Measurements from ENCODE around the gene ARL5A.

DNA sequence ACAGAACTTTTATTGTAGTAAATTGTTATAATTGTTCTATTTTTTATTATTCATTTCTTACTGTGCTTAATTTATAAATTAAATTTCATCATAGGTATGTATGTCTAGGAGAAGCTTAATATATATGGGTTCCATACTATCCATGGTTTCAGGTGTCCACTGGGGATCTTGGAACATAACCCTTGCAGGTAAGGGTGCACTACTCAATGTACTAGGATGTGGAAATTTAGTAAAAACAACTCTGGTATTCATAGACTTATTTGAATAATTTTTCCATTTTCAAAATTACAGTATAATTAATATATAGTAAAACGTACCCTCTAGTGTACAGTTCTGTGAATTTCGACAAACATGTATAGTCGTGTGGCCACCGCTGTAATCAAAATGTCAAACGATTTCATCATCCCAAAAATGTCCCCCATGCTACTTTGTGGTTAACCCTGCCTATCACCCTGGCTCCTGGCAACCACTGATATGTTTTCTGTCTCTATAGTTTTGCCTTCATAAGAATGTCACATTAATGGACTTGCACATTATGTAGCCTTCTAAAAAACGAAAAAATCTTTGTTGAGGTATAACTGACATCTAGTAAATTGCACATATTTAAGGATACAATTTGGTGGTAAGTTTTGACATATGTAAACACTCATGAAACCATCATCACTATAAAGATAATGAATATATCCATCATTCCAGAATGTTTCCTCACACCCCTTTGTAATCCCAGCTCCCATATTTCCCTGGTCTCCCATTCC, 45.7 kb downstream of the ARL5A start:
- TF ChIP-seq, protein P1, sequence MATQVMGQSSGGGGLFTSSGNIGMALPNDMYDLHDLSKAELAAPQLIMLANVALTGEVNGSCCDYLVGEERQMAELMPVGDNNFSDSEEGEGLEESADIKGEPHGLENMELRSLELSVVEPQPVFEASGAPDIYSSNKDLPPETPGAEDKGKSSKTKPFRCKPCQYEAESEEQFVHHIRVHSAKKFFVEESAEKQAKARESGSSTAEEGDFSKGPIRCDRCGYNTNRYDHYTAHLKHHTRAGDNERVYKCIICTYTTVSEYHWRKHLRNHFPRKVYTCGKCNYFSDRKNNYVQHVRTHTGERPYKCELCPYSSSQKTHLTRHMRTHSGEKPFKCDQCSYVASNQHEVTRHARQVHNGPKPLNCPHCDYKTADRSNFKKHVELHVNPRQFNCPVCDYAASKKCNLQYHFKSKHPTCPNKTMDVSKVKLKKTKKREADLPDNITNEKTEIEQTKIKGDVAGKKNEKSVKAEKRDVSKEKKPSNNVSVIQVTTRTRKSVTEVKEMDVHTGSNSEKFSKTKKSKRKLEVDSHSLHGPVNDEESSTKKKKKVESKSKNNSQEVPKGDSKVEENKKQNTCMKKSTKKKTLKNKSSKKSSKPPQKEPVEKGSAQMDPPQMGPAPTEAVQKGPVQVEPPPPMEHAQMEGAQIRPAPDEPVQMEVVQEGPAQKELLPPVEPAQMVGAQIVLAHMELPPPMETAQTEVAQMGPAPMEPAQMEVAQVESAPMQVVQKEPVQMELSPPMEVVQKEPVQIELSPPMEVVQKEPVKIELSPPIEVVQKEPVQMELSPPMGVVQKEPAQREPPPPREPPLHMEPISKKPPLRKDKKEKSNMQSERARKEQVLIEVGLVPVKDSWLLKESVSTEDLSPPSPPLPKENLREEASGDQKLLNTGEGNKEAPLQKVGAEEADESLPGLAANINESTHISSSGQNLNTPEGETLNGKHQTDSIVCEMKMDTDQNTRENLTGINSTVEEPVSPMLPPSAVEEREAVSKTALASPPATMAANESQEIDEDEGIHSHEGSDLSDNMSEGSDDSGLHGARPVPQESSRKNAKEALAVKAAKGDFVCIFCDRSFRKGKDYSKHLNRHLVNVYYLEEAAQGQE (IDR thresholded peaks at IDR 0.05; ENCODE audit: insufficient read depth in 1 of 2, low read depth in 2 of 2, low read length in 2 of 2) = no peak
- TF ChIP-seq TAF1 (IDR thresholded peaks at IDR 0.05; ENCODE audit: borderline replicate concordance, insufficient read depth, low read length) (no peak), POLR2AphosphoS5 (IDR thresholded peaks at IDR 0.05; ENCODE audit: low read depth, low read length) (no peak), SIN3A (IDR thresholded peaks at IDR 0.05; ENCODE audit: borderline replicate concordance, insufficient read depth, low read length) (no peak), FOXP2 (optimal IDR thresholded peaks at IDR 0.05; ENCODE audit: borderline replicate concordance, extremely low read depth, extremely low read length, insufficient read depth) (no peak)

Data from PFSK-1 (cell line).